OCI-LY1 (cell line): ENCODE results near the gene DNMT3A.

ENCODE experiments used
- H2AFZ ChIP-seq: fragments of 200-600 bp; sonication (generic), shearing (Covaris generic); 2 replicates; pipeline ENCODE4 v1.6.0; 2014; ENCODE audit warnings: antibody characterized with exemption, mild to moderate bottlenecking, low read length
- H3F3A ChIP-seq: fragments of 200-600 bp; sonication (generic), shearing (Covaris generic); 2 replicates; pipeline ENCODE4 v1.6.0; 2014; ENCODE audit warnings: mild to moderate bottlenecking, antibody characterized with exemption, low read length, moderate library complexity; ENCODE audit not compliant: insufficient read depth
- H3K27ac ChIP-seq: fragments of 200-600 bp; sonication (generic); 2 replicates; pipeline ENCODE4 v1.5.1; 2014; ENCODE audit warnings: low read length, mixed run types, mild to moderate bottlenecking, low read depth; ENCODE audit not compliant: poor library complexity, severe bottlenecking
- H3K27me3 ChIP-seq: fragments of 200-600 bp; sonication (generic); 2 replicates; pipeline ENCODE4 v1.6.0; 2014; ENCODE audit warnings: antibody characterized with exemption, mild to moderate bottlenecking, low read length, moderate library complexity; ENCODE audit not compliant: insufficient read depth
- H3K36me3 ChIP-seq: fragments of 200-600 bp; sonication (generic); 2 replicates; pipeline ENCODE4 v1.6.1; 2014; ENCODE audit warnings: mild to moderate bottlenecking, antibody characterized with exemption, low read length, moderate library complexity, mixed read lengths; ENCODE audit not compliant: insufficient read depth
- H3K4me1 ChIP-seq: fragments of 200-600 bp; sonication (generic); 2 replicates; pipeline ENCODE4 v1.5.1; 2014; ENCODE audit warnings: mild to moderate bottlenecking, low read length, moderate library complexity; ENCODE audit not compliant: insufficient read depth, severe bottlenecking
- H3K4me2 ChIP-seq: fragments of 200-600 bp; sonication (generic), shearing (Covaris generic); 2 replicates; pipeline ENCODE4 v1.6.1; 2014; ENCODE audit warnings: low read length
- H3K4me3 ChIP-seq: fragments of 200-600 bp; sonication (generic); 2 replicates; pipeline ENCODE4 v1.5.1; 2014; ENCODE audit warnings: low read length, low read depth, mild to moderate bottlenecking, mixed read lengths; ENCODE audit not compliant: poor library complexity, severe bottlenecking
- H3K79me2 ChIP-seq: fragments of 200-600 bp; shearing (Covaris generic); 2 replicates; pipeline ENCODE4 v1.6.1; 2016; ENCODE audit warnings: mixed run types, low read length, mixed read lengths; ENCODE audit not compliant: insufficient read depth
- H3K9ac ChIP-seq: fragments of 200-600 bp; sonication (generic), shearing (Covaris generic); 2 replicates; pipeline ENCODE4 v1.6.1; 2014; ENCODE audit warnings: mild to moderate bottlenecking, low read length, mixed read lengths
- H3K9me2 ChIP-seq: fragments of 200-600 bp; sonication (generic), shearing (Covaris generic); 2 replicates; pipeline ENCODE4 v1.6.1; 2014; ENCODE audit warnings: low read depth, mild to moderate bottlenecking, low read length, mixed read lengths
- H3K9me3 ChIP-seq: fragments of 200-600 bp; shearing (Covaris generic); 2 replicates; pipeline ENCODE4 v1.6.1; 2014; ENCODE audit warnings: low read length, mixed read lengths
- H4K20me1 ChIP-seq: fragments of 200-600 bp; sonication (generic), shearing (Covaris generic); 2 replicates; pipeline ENCODE4 v1.6.0; 2016; ENCODE audit warnings: mild to moderate bottlenecking, low read length; ENCODE audit not compliant: insufficient read depth
- EZH2 ChIP-seq: fragments of 200-600 bp; sonication (generic), shearing (Covaris generic); IDR thresholded peaks from 2 replicates; pipeline ENCODE4 v1.8.0; 2017; ENCODE audit warnings: borderline replicate concordance, mixed run types, mild to moderate bottlenecking, antibody characterized with exemption, low read length, moderate library complexity, mixed read lengths
- TF ChIP-seq, protein P1 (sequence below): fragments of 200-600 bp; sonication (generic), shearing (Covaris generic); IDR thresholded peaks from 2 replicates; pipeline ENCODE4 v1.5.1; 2017; ENCODE audit warnings: mild to moderate bottlenecking, antibody characterized with exemption, low read length, moderate library complexity, mixed read lengths

The DNMT3A gene

DNA sequence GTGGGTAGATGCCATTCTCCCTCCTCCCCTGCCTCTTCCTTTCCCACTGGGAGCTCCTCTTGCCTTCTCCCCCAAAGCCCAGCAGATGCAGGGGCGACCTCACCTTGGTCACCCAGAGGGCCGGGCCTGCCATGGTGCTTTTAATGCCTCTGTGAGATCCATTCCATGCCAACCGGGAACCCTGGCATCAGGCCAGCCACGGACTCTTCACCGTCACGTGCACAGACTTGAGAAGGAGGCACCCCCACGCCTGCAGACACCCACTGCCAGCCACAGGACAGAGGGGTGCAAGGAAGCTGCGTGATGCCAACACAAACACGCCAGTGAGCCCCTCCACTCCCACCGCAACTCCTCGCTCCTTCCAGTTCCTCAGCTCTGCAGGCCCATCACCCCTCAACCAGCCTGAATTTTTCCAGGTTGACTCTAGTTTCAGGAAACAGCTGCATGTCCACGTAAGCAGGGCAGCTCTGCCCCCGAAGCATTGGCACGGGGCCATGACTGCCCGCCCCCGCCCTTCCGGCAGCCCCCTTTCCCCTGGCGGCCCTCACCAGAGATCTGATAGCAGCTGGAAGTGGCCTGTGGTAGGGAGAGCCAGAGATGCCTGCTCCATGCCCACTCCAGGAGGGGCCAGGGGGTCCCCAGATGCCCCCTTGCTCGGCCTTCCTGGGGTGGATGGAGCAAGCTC is 50.8 kb downstream of the DNMT3A start:
- H2AFZ ChIP-seq, result no peak overlapping the region
- H3K4me1 ChIP-seq, result peaks cover 21% of the 10 kb centered on the region
- H3K27me3 ChIP-seq, result peaks cover 3% of the 10 kb centered on the region; the same call in 1 of the 2 replicates
- no peak overlapping the region for H3K4me2 ChIP-seq
- no peak overlapping the region for H3K4me3 ChIP-seq
- no peak overlapping the region for H3K9ac ChIP-seq
- H3K79me2 ChIP-seq, result no peaks in the 10 kb centered on the region
- no peaks in the 10 kb centered on the region for H3K9me2 ChIP-seq
- H4K20me1 ChIP-seq, result no peaks in the 10 kb centered on the region
- no peaks in the 10 kb centered on the region for H3F3A ChIP-seq
- H3K9me3 ChIP-seq, result no peaks in the 10 kb centered on the region
- H3K36me3 ChIP-seq, result no peaks in the 10 kb centered on the region; the same call in 1 of the 2 replicates
- H3K27ac ChIP-seq, result no peak overlapping the region
- TF ChIP-seq, protein P1, sequence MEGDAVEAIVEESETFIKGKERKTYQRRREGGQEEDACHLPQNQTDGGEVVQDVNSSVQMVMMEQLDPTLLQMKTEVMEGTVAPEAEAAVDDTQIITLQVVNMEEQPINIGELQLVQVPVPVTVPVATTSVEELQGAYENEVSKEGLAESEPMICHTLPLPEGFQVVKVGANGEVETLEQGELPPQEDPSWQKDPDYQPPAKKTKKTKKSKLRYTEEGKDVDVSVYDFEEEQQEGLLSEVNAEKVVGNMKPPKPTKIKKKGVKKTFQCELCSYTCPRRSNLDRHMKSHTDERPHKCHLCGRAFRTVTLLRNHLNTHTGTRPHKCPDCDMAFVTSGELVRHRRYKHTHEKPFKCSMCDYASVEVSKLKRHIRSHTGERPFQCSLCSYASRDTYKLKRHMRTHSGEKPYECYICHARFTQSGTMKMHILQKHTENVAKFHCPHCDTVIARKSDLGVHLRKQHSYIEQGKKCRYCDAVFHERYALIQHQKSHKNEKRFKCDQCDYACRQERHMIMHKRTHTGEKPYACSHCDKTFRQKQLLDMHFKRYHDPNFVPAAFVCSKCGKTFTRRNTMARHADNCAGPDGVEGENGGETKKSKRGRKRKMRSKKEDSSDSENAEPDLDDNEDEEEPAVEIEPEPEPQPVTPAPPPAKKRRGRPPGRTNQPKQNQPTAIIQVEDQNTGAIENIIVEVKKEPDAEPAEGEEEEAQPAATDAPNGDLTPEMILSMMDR, result no peak
- no peak for TF ChIP-seq EZH2

DNA sequence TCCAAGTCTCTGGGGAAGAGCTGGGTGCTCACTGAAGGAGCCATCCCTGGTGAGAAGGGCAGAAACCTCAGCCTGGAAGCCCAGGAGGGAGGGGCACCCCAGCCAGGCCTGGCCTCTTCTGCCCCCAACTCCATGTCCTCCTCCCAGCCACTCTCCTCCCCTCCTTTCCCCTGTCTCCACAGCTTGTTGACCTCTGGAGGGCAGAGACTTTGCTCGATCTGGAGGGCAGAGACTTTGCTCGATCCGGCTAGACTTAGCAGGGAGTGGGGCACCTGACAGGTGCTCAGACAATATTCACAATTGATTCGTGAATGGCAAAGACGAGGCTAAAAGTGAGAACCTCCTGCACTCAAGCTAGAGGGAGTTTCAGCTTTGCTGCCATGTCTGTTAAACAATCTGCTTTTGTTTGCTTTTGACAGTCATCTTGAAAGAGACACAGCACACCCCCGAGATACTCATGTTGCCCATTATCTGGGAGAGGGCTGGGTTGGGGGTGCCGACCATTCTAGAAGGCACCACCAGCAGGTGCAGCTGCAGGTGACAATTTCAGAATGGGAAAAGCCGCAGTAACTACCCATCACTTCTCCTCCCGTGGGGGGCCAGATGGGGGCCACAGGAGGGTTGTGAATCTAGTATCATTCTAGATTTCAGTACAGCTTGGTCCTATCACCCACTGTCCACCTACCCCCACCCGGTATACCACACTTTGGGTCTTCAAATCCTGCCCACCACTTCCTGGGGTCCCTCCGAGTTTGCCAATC is 54.8 kb downstream of the DNMT3A start:
- peaks cover 7% of the 10 kb centered on the region for H3K4me1 ChIP-seq
- no peaks in the 10 kb centered on the region for H3K79me2 ChIP-seq
- no peaks in the 10 kb centered on the region; the same call in 1 of the 2 replicates for H3K36me3 ChIP-seq
- H3K9ac ChIP-seq, result no peak overlapping the region
- no peaks in the 10 kb centered on the region for H3F3A ChIP-seq
- H4K20me1 ChIP-seq, result no peaks in the 10 kb centered on the region
- no peak overlapping the region for H2AFZ ChIP-seq
- H3K27ac ChIP-seq, result no peak overlapping the region
- peaks cover 7% of the 10 kb centered on the region; the same call in 1 of the 2 replicates for H3K27me3 ChIP-seq
- no peaks in the 10 kb centered on the region for H3K9me3 ChIP-seq
- H3K4me2 ChIP-seq, result no peak overlapping the region
- no peaks in the 10 kb centered on the region for H3K9me2 ChIP-seq
- TF ChIP-seq, protein P1, result no peak
- H3K4me3 ChIP-seq, result no peak overlapping the region

DNA sequence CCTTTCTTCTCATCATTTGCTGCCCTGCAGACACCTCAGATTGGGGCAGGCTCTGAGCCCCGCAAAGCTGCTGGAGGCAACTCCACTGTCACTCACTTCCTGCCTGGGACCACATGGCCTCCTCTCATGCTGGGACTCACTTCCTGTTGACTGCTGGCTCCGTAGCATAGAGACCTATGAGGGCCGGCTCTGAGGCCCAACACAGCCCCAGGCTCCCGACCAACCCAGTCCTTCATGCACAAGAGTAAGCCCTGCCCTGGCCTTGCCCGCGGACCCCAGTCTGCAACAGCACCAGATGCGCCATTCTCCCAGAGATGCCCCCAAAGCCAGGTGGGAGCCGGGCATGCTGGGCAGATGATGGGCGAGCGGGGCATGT is 55.7 kb downstream of the DNMT3A start:
- no peaks in the 10 kb centered on the region for H3F3A ChIP-seq
- H3K4me2 ChIP-seq, result no peak overlapping the region
- no peaks in the 10 kb centered on the region for H3K79me2 ChIP-seq
- peaks cover 7% of the 10 kb centered on the region for H3K4me1 ChIP-seq
- H3K4me3 ChIP-seq, result no peak overlapping the region
- no peak overlapping the region for H3K27ac ChIP-seq
- H3K27me3 ChIP-seq, result peaks cover 7% of the 10 kb centered on the region; the same call in 1 of the 2 replicates
- no peaks in the 10 kb centered on the region for H3K9me3 ChIP-seq
- no peak overlapping the region for H2AFZ ChIP-seq
- H3K9ac ChIP-seq, result no peak overlapping the region
- no peaks in the 10 kb centered on the region; the same call in 1 of the 2 replicates for H3K36me3 ChIP-seq
- TF ChIP-seq, protein P1, result no peak
- H4K20me1 ChIP-seq, result no peaks in the 10 kb centered on the region
- no peaks in the 10 kb centered on the region for H3K9me2 ChIP-seq
